Eye (tissue), 1 donor: ENCODE data around the gene DRC1.
"Not testable (repeated sequence)": the region's sequence is repeated elsewhere in the genome, so short reads cannot be mapped to it uniquely, and the experiment has no call there.

Experiments
- DNase-seq: peaks from one replicate; pipeline ENCODE4 v3.0.0-alpha.2; 2015

DRC1 gene

GRCh38 chr2:26465266-26465925 is 63.7 kb downstream of the DRC1 start:
- DNase-seq = no peak

- DNase-seq = no peak
Observed at GRCh38 chr2:26465981-26466471, 64.3 kb downstream of the DRC1 start.

DNA sequence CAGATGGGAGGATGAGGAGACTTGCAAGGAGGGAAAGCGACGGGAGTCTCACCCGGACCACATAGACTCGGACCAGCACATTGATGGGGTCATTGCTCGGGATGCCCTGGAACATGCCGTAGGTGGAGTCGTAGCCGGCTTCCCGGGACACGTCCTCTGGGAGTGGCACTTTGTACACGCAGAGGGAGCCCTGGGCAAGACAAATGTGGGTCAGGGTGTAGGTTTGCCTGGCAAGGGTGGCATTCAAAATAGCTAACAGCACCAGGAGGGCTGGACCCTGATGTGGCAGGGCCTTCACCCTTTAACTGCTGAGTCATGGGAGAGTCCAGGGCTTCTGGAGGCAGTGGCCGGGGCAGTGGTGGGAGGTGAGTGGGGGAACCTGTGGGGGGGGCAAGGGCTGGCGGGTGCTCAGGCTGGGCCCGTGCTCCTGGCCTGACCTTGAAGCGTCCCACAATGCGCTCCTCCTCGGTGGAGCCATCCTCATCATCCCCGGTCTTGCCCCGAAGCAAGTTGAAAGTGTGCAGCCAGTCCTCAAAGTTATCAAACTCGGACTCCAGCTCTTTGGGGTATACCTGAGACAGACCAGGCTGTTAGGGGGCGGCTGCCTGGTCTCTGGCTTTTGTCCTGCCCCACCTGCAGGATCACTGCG is 65.1 kb downstream of the DRC1 start:
- no peak for DNase-seq

DNA sequence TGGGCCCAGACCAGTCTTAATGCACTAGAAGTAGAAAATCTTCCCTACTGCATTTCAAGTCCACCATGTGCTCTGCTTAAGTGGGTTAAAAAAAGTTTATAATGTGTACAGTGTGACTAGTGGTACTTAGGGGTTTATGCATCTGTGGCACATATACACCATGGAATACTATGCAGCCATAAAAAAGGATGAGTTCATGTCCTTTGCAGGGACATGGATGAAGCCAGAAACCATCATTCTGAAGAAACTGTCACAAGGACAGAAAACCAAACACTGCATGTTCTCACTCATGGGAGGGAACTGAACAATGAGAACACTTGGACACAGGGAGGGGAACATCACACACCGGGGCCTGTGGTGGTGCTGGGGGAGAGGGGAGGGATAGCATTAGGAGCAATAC is 66.8 kb downstream of the DRC1 start:
- DNase-seq = not testable (repeated sequence)

GRCh38 chr2:26469092-26469710 is 67.5 kb downstream of the DRC1 start:
- DNase-seq = peak; percentile 29

DNA sequence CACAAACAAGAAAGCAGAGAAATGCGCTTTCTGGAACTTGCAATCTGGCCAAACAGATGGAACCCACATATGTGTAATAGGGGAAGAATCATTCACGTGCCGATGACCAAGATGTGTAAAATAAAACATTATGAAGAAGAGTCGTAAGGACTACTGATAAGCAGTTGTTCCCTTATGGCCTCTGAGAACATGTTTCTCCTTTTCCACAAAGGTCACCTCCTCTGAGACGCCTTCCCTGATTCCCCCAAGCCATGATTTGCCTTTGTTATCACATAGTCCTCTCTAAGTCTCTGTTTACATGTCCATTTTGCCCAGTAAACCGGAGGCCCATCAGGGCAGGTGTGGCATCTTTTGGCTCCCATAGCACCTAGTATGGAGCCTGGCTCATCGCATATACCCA is 68.2 kb downstream of the DRC1 start:
- no peak for DNase-seq

GRCh38 chr2:26470601-26471260 is 69.0 kb downstream of the DRC1 start:
- DNase-seq = no peak

- no peak for DNase-seq
Observed at GRCh38 chr2:26471289-26471688, 69.6 kb downstream of the DRC1 start.

GRCh38 chr2:26471766-26472706 is 70.3 kb downstream of the DRC1 start:
- DNase-seq = no peak

- DNase-seq = no peak
Observed at GRCh38 chr2:26472821-26473655, 71.3 kb downstream of the DRC1 start.

- no peak for DNase-seq
Observed at GRCh38 chr2:26473796-26474195, 72.1 kb downstream of the DRC1 start.

- DNase-seq = no peak
Observed at GRCh38 chr2:26474261-26474785, 72.6 kb downstream of the DRC1 start.

DNA sequence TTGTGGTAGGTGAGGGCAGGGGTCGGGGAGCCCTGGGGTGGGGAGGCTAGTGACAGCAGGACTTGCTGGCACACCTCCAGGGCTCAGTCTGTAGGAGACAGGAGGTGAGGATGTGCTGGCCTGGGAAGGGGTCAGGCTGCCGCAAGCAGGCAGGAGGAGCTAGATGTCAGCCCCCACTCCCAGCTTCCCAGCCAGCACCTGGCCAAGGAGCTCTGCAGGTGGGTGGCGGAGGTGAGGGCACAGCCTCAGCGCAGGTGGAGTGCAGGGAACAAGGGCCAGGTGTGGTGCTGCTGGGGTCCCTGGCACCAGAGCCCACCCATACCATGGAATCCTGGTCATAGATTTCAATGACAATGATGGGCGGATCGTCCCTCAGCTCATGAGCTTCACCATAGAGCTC is 73.3 kb downstream of the DRC1 start:
- no peak for DNase-seq

DNA sequence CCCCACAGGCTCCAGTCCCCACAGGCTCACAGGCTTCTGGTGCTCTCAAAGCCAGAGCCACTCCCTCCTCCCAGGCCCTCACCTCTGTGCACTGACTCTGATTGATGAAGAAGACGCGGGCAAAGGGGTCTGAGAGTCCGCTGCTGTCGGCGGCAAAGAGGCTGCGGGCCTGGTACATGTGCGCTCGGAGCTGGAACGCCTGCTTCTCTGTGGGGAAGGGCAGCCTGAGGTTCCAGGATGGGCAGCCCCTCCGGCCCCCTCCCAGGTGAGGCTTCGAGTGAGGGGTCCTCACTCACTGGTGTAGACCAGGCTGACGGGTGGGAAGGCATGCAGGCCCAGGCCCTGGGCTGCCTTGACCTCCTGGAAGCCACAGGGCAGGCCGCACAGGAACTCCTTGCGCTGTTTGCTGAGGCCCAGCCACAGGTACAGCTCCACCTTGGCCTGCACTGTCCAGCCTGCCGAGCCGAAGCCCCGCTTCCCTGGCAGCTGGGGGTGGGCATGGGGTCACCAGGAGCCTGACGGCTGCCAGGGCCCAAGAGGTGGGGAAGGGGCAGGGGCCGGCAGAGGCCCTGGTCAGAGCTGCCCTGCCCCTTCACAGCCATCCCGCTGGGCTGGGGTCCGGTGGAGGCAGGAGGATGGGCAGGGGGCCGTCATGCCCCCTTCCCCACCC is 74.2 kb downstream of the DRC1 start:
- no peak for DNase-seq

DNA sequence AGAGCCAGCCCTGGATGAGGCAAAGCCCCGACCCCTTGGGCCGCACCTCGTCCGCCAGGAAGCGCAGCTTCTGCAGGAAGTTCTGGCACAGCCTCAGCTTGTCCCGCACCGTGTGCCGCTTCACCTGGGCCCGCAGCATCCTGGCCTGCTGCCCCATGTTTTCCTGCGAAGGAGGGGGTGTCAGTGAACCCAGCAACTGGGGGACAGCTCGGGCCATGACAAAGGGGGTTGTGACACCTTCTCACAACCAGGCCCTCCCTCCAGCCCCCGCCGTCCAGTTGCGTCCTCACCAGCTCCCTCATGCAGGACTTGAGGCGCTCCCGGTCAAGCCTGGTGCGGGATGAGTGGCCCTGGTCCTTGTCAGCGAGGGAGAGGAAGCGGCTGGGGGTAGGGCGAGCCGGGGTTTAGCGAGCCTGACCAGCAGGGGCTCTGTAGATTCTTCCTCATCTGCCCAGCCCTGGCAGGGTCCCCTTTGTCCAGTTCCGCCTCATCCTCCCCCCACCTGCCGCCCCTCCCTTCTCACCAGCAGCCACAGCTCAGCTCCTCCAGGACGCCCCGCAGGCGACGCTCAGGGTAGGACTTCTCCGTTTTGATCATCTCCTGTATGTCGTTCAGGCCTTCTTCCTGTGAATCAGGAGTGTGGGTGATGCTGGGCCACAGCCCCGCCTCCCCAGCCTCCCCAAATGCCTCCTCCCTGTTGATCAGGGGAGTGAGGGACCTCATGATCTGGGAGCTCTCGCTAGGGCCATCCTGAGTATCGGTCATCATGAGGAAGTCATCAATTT is 75.6 kb downstream of the DRC1 start:
- DNase-seq = no peak

GRCh38 chr2:26477911-26478253 is 76.2 kb downstream of the DRC1 start, which contains the start of gene OTOF:
OTOF (minus strand) TSS chr2:26478124.
- peak; percentile 36 for DNase-seq

- DNase-seq = no peak
Observed at GRCh38 chr2:26478366-26478765, 76.6 kb downstream of the DRC1 start.

- no peak for DNase-seq
Observed at GRCh38 chr2:26479131-26479788, 77.5 kb downstream of the DRC1 start.
